Prostate gland (tissue), 2 donors: ENCODE results near the gene ZBTB5. TPM values are rescaled to one million over a fixed set of nuclear protein-coding genes. Genes with fewer than 3 reads are reported as not detected.
"Not testable (repeated sequence)": the region's sequence is repeated elsewhere in the genome, so short reads cannot be mapped to it uniquely, and the experiment has no call there.

Experiments
- DNase-seq: peaks from one replicate; pipeline ENCODE4 v3.0.0-alpha.2; 2019; ENCODE audit warnings: low spot score
- H3K27ac ChIP-seq, 2 donors: fragments of 200-600 bp; sonication (generic); 2 replicates each; pipeline ENCODE4 v1.5.1; 2017 to 2019
- H3K27me3 ChIP-seq: fragments of 200-600 bp; sonication (generic); replicated peaks from 2 replicates; pipeline ENCODE4 v1.5.1; 2019; ENCODE audit not compliant: insufficient read depth
- H3K36me3 ChIP-seq, 2 donors: fragments of 200-600 bp; sonication (generic); 1 replicate in 1 of 2; 2 replicates in 1 of 2; pipeline versions ENCODE4 v1.5.1 to v1.8.1; 2017 to 2019
- H3K4me1 ChIP-seq: fragments of 200-600 bp; sonication (generic); replicated peaks from 2 replicates; pipeline ENCODE4 v1.5.1; 2019
- H3K4me3 ChIP-seq, 2 donors: fragments of 200-600 bp; sonication (generic); 2 replicates each; pipeline ENCODE4 v1.5.1; 2017 to 2019
- H3K9me3 ChIP-seq: fragments of 200-600 bp; sonication (generic); 2 replicates; pipeline ENCODE4 v1.5.1; 2017
- CTCF ChIP-seq, 4 experiments: fragments of 200-600 bp in 2 of 4; fragments of 450-650 bp in 2 of 4; sonication (generic) in 2 of 4; IDR thresholded peaks; 1 replicate in 3 of 4; 2 replicates in 1 of 4; pipeline ENCODE4 v1.5.1; 2016 to 2019; ENCODE audit warnings: antibody characterized with exemption in 4 of 4, mild to moderate bottlenecking in 2 of 4, moderate library complexity in 2 of 4
- POLR2A ChIP-seq: fragments of 450-650 bp; IDR thresholded peaks from one replicate; pipeline ENCODE4 v1.6.1; 2016; ENCODE audit warnings: antibody characterized with exemption, mild to moderate bottlenecking
- POLR2AphosphoS5 ChIP-seq: sonication (generic); formaldehyde crosslinking; IDR thresholded peaks from one replicate; pipeline ENCODE4 v1.6.1; 2017; ENCODE audit warnings: antibody characterized with exemption
- whole genome bisulfite sequencing: methylation state at CpG from one replicate; pipeline ENCODE4 v1.1.5; 2018; 5-methylcytosine and 5-hydroxymethylcytosine counted together
- intact Hi-C: fragments of 100-400 bp; cut with DNase I; formaldehyde crosslinking; loops from one replicate; pipeline ENCODE4 v1.14.2; 2022
- total RNA-seq, 2 donors: library from RNA; depleted of rRNA; stranded (reverse); fragments of >200 nt; gene quantifications; one replicate each; pipeline ENCODE4 v1.1.0, GENCODE V29; 2016

Gene ZBTB5
- total RNA-seq, 2 donors from 2014 or later, result 17.8 to 26.6 TPM

GRCh38 chr9:37511016-37512010, 46.1 kb upstream of the ZBTB5 start:
- no peak overlapping the region for H3K4me3 ChIP-seq
- no peaks in the 10 kb centered on the region for H3K9me3 ChIP-seq
- H3K36me3 ChIP-seq, result no peaks in the 10 kb centered on the region
- DNase-seq, result no peak
- WGBS, result 79% methylated on average over 15 of the region's 15 CpGs
- no peaks in the 10 kb centered on the region for H3K27me3 ChIP-seq
- TF ChIP-seq POLR2A (no peak), POLR2AphosphoS5 (no peak), CTCF (IDR thresholded peaks at IDR 0.05) (no peak)
- intact Hi-C loops, result no loop called here
- H3K4me1 ChIP-seq, result no peaks in the 10 kb centered on the region
- H3K27ac ChIP-seq, result no peak overlapping the region

GRCh38 chr9:37510053-37510452, 44.8 kb upstream of the ZBTB5 start:
- intact Hi-C loops, H3K27ac ChIP-seq: not testable (repeated sequence)

GRCh38 chr9:37509536-37509935, 44.3 kb upstream of the ZBTB5 start:
- no peak for DNase-seq
- no peaks in the 10 kb centered on the region for H3K36me3 ChIP-seq
- H3K4me3 ChIP-seq, result no peak overlapping the region
- WGBS, result 83% methylated on average over 7 of the region's 7 CpGs
- H3K27me3 ChIP-seq, result no peaks in the 10 kb centered on the region
- TF ChIP-seq POLR2A (no peak), POLR2AphosphoS5 (no peak), CTCF (IDR thresholded peaks at IDR 0.05) (no peak)
- H3K27ac ChIP-seq, result no peak overlapping the region
- H3K9me3 ChIP-seq, result no peaks in the 10 kb centered on the region
- H3K4me1 ChIP-seq, result no peaks in the 10 kb centered on the region
- intact Hi-C loops, result no loop called here

More at GRCh38 chr9:37510053-37510452, 44.8 kb upstream of the ZBTB5 start:
- not testable (repeated sequence) for H3K4me1 ChIP-seq, DNase-seq, H3K9me3 ChIP-seq, H3K27me3 ChIP-seq, H3K4me3 ChIP-seq, H3K36me3 ChIP-seq
- WGBS, result 86% methylated on average over 5 of the region's 5 CpGs

- intact Hi-C loops, result no loop called here
Observed at GRCh38 chr9:37508834-37509206, 43.6 kb upstream of the ZBTB5 start.

More at GRCh38 chr9:37508834-37509206, 43.6 kb upstream of the ZBTB5 start:
- no peak for DNase-seq
- Histone ChIP-seq H3K27ac (no peak overlapping the region), H3K4me1 (no peaks in the 10 kb centered on the region), H3K36me3 (no peaks in the 10 kb centered on the region), H3K9me3 (no peaks in the 10 kb centered on the region), H3K27me3 (no peaks in the 10 kb centered on the region), H3K4me3 (no peak overlapping the region)
- TF ChIP-seq POLR2A (no peak), POLR2AphosphoS5 (no peak), CTCF (IDR thresholded peaks at IDR 0.05) (no peak)
- 86% methylated on average over 3 of the region's 3 CpGs for WGBS
